Measurements from ENCODE around the gene LCP2. TPM values are rescaled to one million over a fixed set of nuclear protein-coding genes. Genes with fewer than 3 reads are reported as not detected.

The LCP2 gene
- polyA plus RNA-seq, 3 donors from 2014 or later: 87.1 to 276 (median 99.3) TPM

GRCh38 chr5:170300361-170301013, 2.9 kb upstream of the LCP2 start:
- H3K27ac Mint-ChIP-seq: peak overlapping the region in 2 of 6 donors; percentile 46 to 53
- H3K36me3 Mint-ChIP-seq: peaks cover 0 to 20% (median 12%) of the 10 kb centered on the region in 3 donors
- H3K4me3 Mint-ChIP-seq: no peak overlapping the region

GRCh38 chr5:170296935-170297588, 515 bp downstream of the LCP2 start:
- DNase-seq: peak in 1 of 3 donors; percentile 16
- Mint-ChIP-seq H3K27me3 (ENCODE audit: low read depth in 3 of 3) (peaks cover 3 to 8% (median 4%) of the 10 kb centered on the region in 3 donors), H3K4me1 (peaks cover 77 to 80% of the 10 kb centered on the region in 2 donors), H3K27ac (peak overlapping the region; percentile 93 to 99 (median 95)), H3K4me3 (peak overlapping the region; percentile 97 to 100 (median 99)), H3K36me3 (peaks cover 12 to 44% (median 27%) of the 10 kb centered on the region in 3 donors), H3K9me3 (no peaks in the 10 kb centered on the region)

More at GRCh38 chr5:170300361-170301013, 2.9 kb upstream of the LCP2 start:
- Mint-ChIP-seq H3K9me3 (no peaks in the 10 kb centered on the region), H3K27me3 (ENCODE audit: low read depth in 3 of 3) (peaks cover 0 to 4% (median 0%) of the 10 kb centered on the region in 3 donors), H3K4me1 (peaks cover 68 to 70% of the 10 kb centered on the region in 2 donors)
- DNase-seq: no peak

- Mint-ChIP-seq H3K27ac (peak overlapping the region; percentile 93 to 99 (median 95)), H3K27me3 (ENCODE audit: low read depth in 3 of 3) (peaks cover 3 to 7% (median 4%) of the 10 kb centered on the region in 3 donors), H3K4me1 (peaks cover 80 to 81% of the 10 kb centered on the region in 2 donors), H3K9me3 (no peaks in the 10 kb centered on the region), H3K36me3 (peaks cover 20 to 52% (median 35%) of the 10 kb centered on the region in 3 donors), H3K4me3 (peak overlapping the region; percentile 97 to 100 (median 99))
- no peak for DNase-seq
Measured at GRCh38 chr5:170296036-170296934, 1.3 kb downstream of the LCP2 start.

GRCh38 chr5:170294556-170294955, 3.0 kb downstream of the LCP2 start:
- Mint-ChIP-seq H3K36me3 (peaks cover 36 to 69% (median 48%) of the 10 kb centered on the region in 3 donors), H3K27ac (peak overlapping the region; percentile 93 to 99 (median 95))

GRCh38 chr5:170294057-170294456, 3.5 kb downstream of the LCP2 start:
- peaks cover 88 to 90% of the 10 kb centered on the region in 2 donors for H3K4me1 Mint-ChIP-seq
- H3K36me3 Mint-ChIP-seq: peaks cover 39 to 74% (median 53%) of the 10 kb centered on the region in 3 donors
- H3K27me3 Mint-ChIP-seq (ENCODE audit: low read depth in 3 of 3): peaks cover 3 to 7% (median 7%) of the 10 kb centered on the region in 3 donors
- H3K27ac Mint-ChIP-seq: peak overlapping the region; percentile 93 to 99 (median 95)
- H3K4me3 Mint-ChIP-seq: peak overlapping the region; percentile 97 to 100 (median 99)
- no peaks in the 10 kb centered on the region for H3K9me3 Mint-ChIP-seq
- no peak for DNase-seq

More at GRCh38 chr5:170294556-170294955, 3.0 kb downstream of the LCP2 start:
- Mint-ChIP-seq H3K27me3 (ENCODE audit: low read depth in 3 of 3) (peaks cover 3 to 7% (median 7%) of the 10 kb centered on the region in 3 donors), H3K4me3 (peak overlapping the region; percentile 97 to 100 (median 99)), H3K9me3 (no peaks in the 10 kb centered on the region), H3K4me1 (peaks cover 88 to 90% of the 10 kb centered on the region in 2 donors)
- DNase-seq: no peak

- H3K27ac Mint-ChIP-seq: peak overlapping the region; percentile 93 to 99 (median 95)
- peaks cover 3 to 9% (median 7%) of the 10 kb centered on the region in 3 donors for H3K27me3 Mint-ChIP-seq (ENCODE audit: low read depth in 3 of 3)
- H3K36me3 Mint-ChIP-seq: peaks cover 42 to 82% (median 55%) of the 10 kb centered on the region in 3 donors
Measured at GRCh38 chr5:170293273-170293672, 4.3 kb downstream of the LCP2 start.

GRCh38 chr5:170292179-170293104, 5.1 kb downstream of the LCP2 start:
- peak in 1 of 3 donors; percentile 28 for DNase-seq
- Mint-ChIP-seq H3K36me3 (peaks cover 50 to 87% (median 60%) of the 10 kb centered on the region in 3 donors), H3K9me3 (no peaks in the 10 kb centered on the region), H3K4me1 (peaks cover 90 to 91% of the 10 kb centered on the region in 2 donors), H3K27ac (peak overlapping the region; percentile 93 to 99 (median 95)), H3K4me3 (peak overlapping the region; percentile 97 to 100 (median 99)), H3K27me3 (ENCODE audit: low read depth in 3 of 3) (peaks cover 3 to 11% (median 7%) of the 10 kb centered on the region in 3 donors)

More at GRCh38 chr5:170293273-170293672, 4.3 kb downstream of the LCP2 start:
- peaks cover 88 to 90% of the 10 kb centered on the region in 2 donors for H3K4me1 Mint-ChIP-seq
- DNase-seq: peak; percentile 91 to 92 (median 91)
- H3K9me3 Mint-ChIP-seq: no peaks in the 10 kb centered on the region
- H3K4me3 Mint-ChIP-seq: peak overlapping the region; percentile 97 to 100 (median 99)

- Mint-ChIP-seq H3K27ac (peak overlapping the region; percentile 89 to 99 (median 94)), H3K9me3 (no peaks in the 10 kb centered on the region)
Measured at GRCh38 chr5:170290498-170290897, 7.1 kb downstream of the LCP2 start.

GRCh38 chr5:170289764-170290163, 7.8 kb downstream of the LCP2 start:
- Mint-ChIP-seq H3K4me3 (peak overlapping the region; percentile 46 to 100 (median 99)), H3K27ac (peak overlapping the region; percentile 89 to 99 (median 94)), H3K36me3 (peaks cover 58 to 90% (median 72%) of the 10 kb centered on the region in 3 donors), H3K9me3 (no peaks in the 10 kb centered on the region), H3K27me3 (ENCODE audit: low read depth in 3 of 3) (peaks cover 3 to 11% (median 7%) of the 10 kb centered on the region in 3 donors), H3K4me1 (peaks cover 100% of the 10 kb centered on the region in 2 donors)
- no peak for DNase-seq

More at GRCh38 chr5:170290498-170290897, 7.1 kb downstream of the LCP2 start:
- no peak for DNase-seq
- Mint-ChIP-seq H3K4me1 (peaks cover 100% of the 10 kb centered on the region in 2 donors), H3K36me3 (peaks cover 58 to 90% (median 66%) of the 10 kb centered on the region in 3 donors), H3K27me3 (ENCODE audit: low read depth in 3 of 3) (peaks cover 3 to 11% (median 7%) of the 10 kb centered on the region in 3 donors), H3K4me3 (peak overlapping the region; percentile 97 to 100 (median 99))

GRCh38 chr5:170289121-170289520, 8.5 kb downstream of the LCP2 start:
- H3K4me3 Mint-ChIP-seq: peak overlapping the region; percentile 46 to 100 (median 99)

GRCh38 chr5:170288551-170288950, 9.0 kb downstream of the LCP2 start:
- H3K4me3 Mint-ChIP-seq: peak overlapping the region; percentile 47 to 100 (median 97)
- no peak for DNase-seq
- H3K27me3 Mint-ChIP-seq (ENCODE audit: low read depth in 3 of 3): peaks cover 3 to 11% (median 7%) of the 10 kb centered on the region in 3 donors
- peaks cover 58 to 93% (median 78%) of the 10 kb centered on the region in 3 donors for H3K36me3 Mint-ChIP-seq
- H3K9me3 Mint-ChIP-seq: no peaks in the 10 kb centered on the region
- H3K4me1 Mint-ChIP-seq: peaks cover 100% of the 10 kb centered on the region in 2 donors
- H3K27ac Mint-ChIP-seq: peak overlapping the region; percentile 86 to 99 (median 94)

More at GRCh38 chr5:170289121-170289520, 8.5 kb downstream of the LCP2 start:
- Mint-ChIP-seq H3K36me3 (peaks cover 60 to 89% (median 75%) of the 10 kb centered on the region in 3 donors), H3K27me3 (ENCODE audit: low read depth in 3 of 3) (peaks cover 3 to 11% (median 7%) of the 10 kb centered on the region in 3 donors), H3K27ac (peak overlapping the region; percentile 86 to 99 (median 94)), H3K4me1 (peaks cover 100% of the 10 kb centered on the region in 2 donors), H3K9me3 (no peaks in the 10 kb centered on the region)
- no peak for DNase-seq

- peaks cover 2 to 8% (median 4%) of the 10 kb centered on the region in 3 donors for H3K27me3 Mint-ChIP-seq (ENCODE audit: low read depth in 3 of 3)
- peaks cover 58 to 97% (median 81%) of the 10 kb centered on the region in 3 donors for H3K36me3 Mint-ChIP-seq
- H3K9me3 Mint-ChIP-seq: no peaks in the 10 kb centered on the region
- peak overlapping the region; percentile 86 to 99 (median 94) for H3K27ac Mint-ChIP-seq
- H3K4me3 Mint-ChIP-seq: peak overlapping the region; percentile 43 to 100 (median 59)
- DNase-seq: no peak
- H3K4me1 Mint-ChIP-seq: peaks cover 100% of the 10 kb centered on the region in 2 donors
Measured at GRCh38 chr5:170288151-170288550, 9.4 kb downstream of the LCP2 start.
